Neuronal stem cell (in vitro differentiated cells): ENCODE results near the gene PER3.
"Not testable (repeated sequence)": the region's sequence is repeated elsewhere in the genome, so short reads cannot be mapped to it uniquely, and the experiment has no call there.

Experiments
- DNase-seq: peaks from one replicate; pipeline ENCODE4 v3.0.0-alpha.2; 2013; ENCODE audit warnings: low spot score
- H2AFZ ChIP-seq: one replicate; pipeline ENCODE4 v1.6.1; 2013; ENCODE audit warnings: mild to moderate bottlenecking, low read length, inconsistent platforms
- H2AK5ac ChIP-seq: 2 replicates; pipeline ENCODE4 v1.6.1; 2013; ENCODE audit warnings: low read depth, mild to moderate bottlenecking, inconsistent platforms, low read length, moderate library complexity, mixed read lengths
- H2BK120ac ChIP-seq: 2 replicates; pipeline ENCODE4 v1.6.1; 2013; ENCODE audit warnings: low read depth, mild to moderate bottlenecking, inconsistent platforms, low read length, moderate library complexity, mixed read lengths
- H2BK12ac ChIP-seq: one replicate; pipeline ENCODE4 v1.6.1; 2013; ENCODE audit warnings: low read length, inconsistent platforms
- H2BK15ac ChIP-seq: 2 replicates; pipeline ENCODE4 v1.6.1; 2013; ENCODE audit warnings: mild to moderate bottlenecking, low read length, inconsistent platforms, mixed read lengths
- H2BK5ac ChIP-seq: one replicate; pipeline ENCODE4 v1.6.1; 2013; ENCODE audit warnings: inconsistent platforms, mild to moderate bottlenecking, low read length, moderate library complexity
- H3K14ac ChIP-seq: one replicate; pipeline ENCODE4 v1.6.1; 2013; ENCODE audit warnings: low read length, inconsistent platforms
- H3K18ac ChIP-seq: 2 replicates; pipeline ENCODE4 v1.6.1; 2013; ENCODE audit warnings: low read length, inconsistent platforms
- H3K23ac ChIP-seq: 2 replicates; pipeline ENCODE4 v1.6.1; 2013; ENCODE audit warnings: low read depth, mild to moderate bottlenecking, mixed read lengths, low read length, inconsistent platforms; ENCODE audit not compliant: poor library complexity
- H3K27ac ChIP-seq: replicated peaks from 3 replicates; pipeline ENCODE4 v1.5.1; 2013; ENCODE audit warnings: low read length, inconsistent platforms
- H3K27me3 ChIP-seq, 3 experiments: 2 replicates each; pipeline ENCODE4 v1.6.1; 2013; ENCODE audit warnings: low read length in 3 of 3, mild to moderate bottlenecking in 2 of 3, inconsistent platforms in 1 of 3, low read depth in 1 of 3, mixed read lengths in 1 of 3, moderate library complexity in 1 of 3; ENCODE audit not compliant: control insufficient read depth in 3 of 3, insufficient read depth in 3 of 3
- H3K36me3 ChIP-seq, 2 donors: replicated peaks in 1 of 2; 2 replicates each; pipeline ENCODE4 v1.6.1; 2013; ENCODE audit warnings: low read length in 2 of 2; ENCODE audit not compliant: control insufficient read depth in 2 of 2, insufficient read depth in 2 of 2
- H3K4ac ChIP-seq: 2 replicates; pipeline ENCODE4 v1.6.1; 2013; ENCODE audit warnings: inconsistent platforms, mild to moderate bottlenecking, low read length, moderate library complexity
- H3K4me1 ChIP-seq, 2 donors: 1 replicate in 1 of 2; 2 replicates in 1 of 2; pipeline ENCODE4 v1.6.1; 2013; ENCODE audit warnings: low read length in 2 of 2, low read depth in 1 of 2; ENCODE audit not compliant: control insufficient read depth in 2 of 2, insufficient read depth in 1 of 2
- H3K4me2 ChIP-seq: one replicate; pipeline ENCODE4 v1.6.1; 2013; ENCODE audit warnings: mild to moderate bottlenecking, low read length, inconsistent platforms; ENCODE audit not compliant: insufficient read depth, poor library complexity, severe bottlenecking
- H3K4me3 ChIP-seq, 2 donors: 2 replicates each; pipeline ENCODE4 v1.5.1; 2013; ENCODE audit warnings: low read length in 2 of 2, mild to moderate bottlenecking in 2 of 2, inconsistent platforms in 1 of 2, moderate library complexity in 1 of 2
- H3K79me1 ChIP-seq: one replicate; pipeline ENCODE4 v1.6.1; 2013; ENCODE audit warnings: low read depth, mild to moderate bottlenecking, inconsistent platforms, low read length, moderate library complexity
- H3K9ac ChIP-seq: one replicate; pipeline ENCODE4 v1.6.1; 2013; ENCODE audit warnings: mild to moderate bottlenecking, low read depth, low read length, inconsistent platforms; ENCODE audit not compliant: poor library complexity
- H3K9me3 ChIP-seq, 2 donors: replicated peaks in 1 of 2; 2 replicates each; pipeline versions ENCODE3 to v1.6.1; 2013; ENCODE audit warnings: low read length in 2 of 2, mild to moderate bottlenecking in 2 of 2, inconsistent platforms in 1 of 2, low read depth in 1 of 2, mixed read lengths in 1 of 2, moderate library complexity in 1 of 2; ENCODE audit not compliant: control insufficient read depth in 2 of 2, insufficient read depth in 1 of 2
- H4K8ac ChIP-seq: one replicate; pipeline ENCODE4 v1.6.1; 2013; ENCODE audit warnings: low read depth, mild to moderate bottlenecking, inconsistent platforms, low read length, moderate library complexity
- H4K91ac ChIP-seq: one replicate; pipeline ENCODE4 v1.6.1; 2013; ENCODE audit warnings: low read length, low read depth, mild to moderate bottlenecking, inconsistent platforms; ENCODE audit not compliant: poor library complexity
- WGBS, 2 donors: extraction: QIAGEN DNeasy Blood & Tissue Kit; methylation state at CpG; one replicate each; pipeline ENCODE4 v1.1.7; 2013; ENCODE audit warnings: missing lambda C conversion rate in 2 of 2, mixed read lengths in 1 of 2; ENCODE audit not compliant: insufficient read length in 2 of 2, insufficient replicate concordance in 1 of 2; ENCODE audit errors: extremely low coverage in 2 of 2; 5-methylcytosine and 5-hydroxymethylcytosine counted together

PER3 gene

GRCh38 chr1:7786795-7787194 is 2.7 kb downstream of the PER3 start:
- no CpG with 5 or more reads among the region's 5 CpGs for WGBS, 2 donors
- H3K27ac ChIP-seq = no peak overlapping the region
- H3K23ac ChIP-seq = no peak overlapping the region
- no peak overlapping the region for H3K14ac ChIP-seq
- H2BK120ac ChIP-seq = no peak overlapping the region
- no peak overlapping the region for H2AFZ ChIP-seq
- H2BK5ac ChIP-seq = no peak overlapping the region
- no peaks in the 10 kb centered on the region for H3K4me1 ChIP-seq
- no peak for DNase-seq
- no peak overlapping the region for H3K4ac ChIP-seq
- H3K4me2 ChIP-seq = no peak overlapping the region
- no peaks in the 10 kb centered on the region for H3K79me1 ChIP-seq
- no peak overlapping the region for H3K4me3 ChIP-seq
- H4K91ac ChIP-seq = no peak overlapping the region
- no peaks in the 10 kb centered on the region for H3K27me3 ChIP-seq
- no peak overlapping the region for H2AK5ac ChIP-seq
- H4K8ac ChIP-seq = no peak overlapping the region
- H3K18ac ChIP-seq = no peak overlapping the region
- no peak overlapping the region for H2BK15ac ChIP-seq
- H3K36me3 ChIP-seq = peaks cover 2 to 34% of the 10 kb centered on the region in 2 donors
- H3K9ac ChIP-seq = no peak overlapping the region
- no peak overlapping the region for H2BK12ac ChIP-seq
- H3K9me3 ChIP-seq = peaks cover 13 to 31% of the 10 kb centered on the region in 2 donors

- DNase-seq = no peak
- no peak overlapping the region for H4K91ac ChIP-seq
- H3K27me3 ChIP-seq = no peaks in the 10 kb centered on the region
- H3K79me1 ChIP-seq = no peaks in the 10 kb centered on the region
- no peak overlapping the region for H3K4me3 ChIP-seq
- no peak overlapping the region for H3K4ac ChIP-seq
- H3K27ac ChIP-seq = no peak overlapping the region
- H3K36me3 ChIP-seq = peaks cover 2 to 31% of the 10 kb centered on the region in 2 donors
- no peak overlapping the region for H2BK120ac ChIP-seq
- H3K18ac ChIP-seq = no peak overlapping the region
- no peak overlapping the region for H3K4me2 ChIP-seq
- peaks cover 9 to 32% of the 10 kb centered on the region in 2 donors for H3K9me3 ChIP-seq
- H2BK15ac ChIP-seq = no peak overlapping the region
- H3K9ac ChIP-seq = no peak overlapping the region
- H4K8ac ChIP-seq = no peak overlapping the region
- no peak overlapping the region for H2BK12ac ChIP-seq
- no peaks in the 10 kb centered on the region for H3K4me1 ChIP-seq
- H3K23ac ChIP-seq = no peak overlapping the region
- no peak overlapping the region for H2BK5ac ChIP-seq
- H2AK5ac ChIP-seq = no peak overlapping the region
- no CpG with 5 or more reads among the region's 5 CpGs for WGBS, 2 donors
- H3K14ac ChIP-seq = no peak overlapping the region
- no peak overlapping the region for H2AFZ ChIP-seq
These were observed 5.7 kb downstream of the PER3 start for GRCh38 chr1:7789828-7790227.

- H2BK5ac ChIP-seq, H3K14ac ChIP-seq, H3K23ac ChIP-seq, DNase-seq, H2BK15ac ChIP-seq, H3K4ac ChIP-seq, H3K4me3 ChIP-seq, H3K79me1 ChIP-seq, H4K8ac ChIP-seq, H3K9ac ChIP-seq, H2BK12ac ChIP-seq, H2AK5ac ChIP-seq, H2AFZ ChIP-seq, H3K4me2 ChIP-seq, H3K18ac ChIP-seq, H3K27ac ChIP-seq, H2BK120ac ChIP-seq, H3K27me3 ChIP-seq, H3K4me1 ChIP-seq, H4K91ac ChIP-seq: not testable (repeated sequence)
- no CpG with 5 or more reads among the region's 3 CpGs for WGBS, 2 donors
- Histone ChIP-seq H3K9me3 (peaks cover 4 to 30% of the 10 kb centered on the region in 2 donors), H3K36me3 (peaks cover 2 to 28% of the 10 kb centered on the region in 2 donors)
These were observed 6.9 kb downstream of the PER3 start for GRCh38 chr1:7791027-7791426.

DNA sequence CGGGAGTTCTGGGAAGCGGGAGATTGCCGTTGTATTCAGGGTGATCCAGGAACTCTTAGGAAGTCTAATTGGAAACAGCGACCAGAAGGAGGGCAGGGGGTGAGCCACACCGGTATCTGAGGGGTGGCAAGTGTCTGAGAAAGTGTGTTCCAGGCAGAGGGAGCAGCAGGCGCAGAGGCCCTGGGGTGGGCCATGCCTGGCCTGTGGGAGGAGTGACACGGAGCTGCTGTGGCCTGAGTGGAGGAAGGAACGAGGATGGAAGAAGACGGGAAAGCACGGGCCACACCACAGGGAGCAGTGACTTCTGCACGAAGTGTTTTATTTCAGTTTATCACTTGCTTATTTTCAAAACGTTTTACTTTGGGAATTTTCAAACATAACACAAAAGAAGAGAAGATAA is 11.3 kb downstream of the PER3 start:
- WGBS, 2 donors = no CpG with 5 or more reads among the region's 12 CpGs
- Histone ChIP-seq H3K4ac (no peak overlapping the region), H2BK12ac (no peak overlapping the region), H3K27me3 (no peaks in the 10 kb centered on the region), H3K9ac (no peak overlapping the region), H3K27ac (no peak overlapping the region), H2AFZ (no peak overlapping the region), H2AK5ac (no peak overlapping the region), H4K8ac (no peak overlapping the region), H3K79me1 (no peaks in the 10 kb centered on the region), H3K18ac (no peak overlapping the region), H3K4me3 (no peak overlapping the region), H2BK5ac (no peak overlapping the region), H3K4me1 (no peaks in the 10 kb centered on the region), H4K91ac (no peak overlapping the region), H3K14ac (no peak overlapping the region), H3K4me2 (no peak overlapping the region), H2BK120ac (no peak overlapping the region), H3K36me3 (peaks cover 1 to 8% of the 10 kb centered on the region in 2 donors), H3K9me3 (peaks cover 4 to 17% of the 10 kb centered on the region in 2 donors), H3K23ac (no peak overlapping the region), H2BK15ac (no peak overlapping the region)
- no peak for DNase-seq
